Cardiac fibroblast (primary cell): ENCODE measurements around the gene CIB1.
"Not testable (repeated sequence)": the region's sequence is repeated elsewhere in the genome, so short reads cannot be mapped to it uniquely, and the experiment has no call there.

ENCODE experiments used
- DNase-seq, 2 donors: peaks; one replicate each; pipeline versions ENCODE4 v3.0.0 to v3.0.0-alpha.2; 2010; ENCODE audit warnings: low read depth in 2 of 2
- H3K4me3 ChIP-seq, 2 donors: replicated peaks in 1 of 2; 1 replicate in 1 of 2; 2 replicates in 1 of 2; pipeline ENCODE4 v1.5.1; 2011; ENCODE audit warnings: low read depth in 2 of 2, low read length in 2 of 2, mild to moderate bottlenecking in 2 of 2, moderate library complexity in 1 of 2
- TF ChIP-seq, protein P1 (sequence below): IDR thresholded peaks from one replicate; pipeline ENCODE4 v1.5.1; 2011; ENCODE audit warnings: low read depth, mild to moderate bottlenecking, low read length, inconsistent platforms

Gene CIB1

DNA sequence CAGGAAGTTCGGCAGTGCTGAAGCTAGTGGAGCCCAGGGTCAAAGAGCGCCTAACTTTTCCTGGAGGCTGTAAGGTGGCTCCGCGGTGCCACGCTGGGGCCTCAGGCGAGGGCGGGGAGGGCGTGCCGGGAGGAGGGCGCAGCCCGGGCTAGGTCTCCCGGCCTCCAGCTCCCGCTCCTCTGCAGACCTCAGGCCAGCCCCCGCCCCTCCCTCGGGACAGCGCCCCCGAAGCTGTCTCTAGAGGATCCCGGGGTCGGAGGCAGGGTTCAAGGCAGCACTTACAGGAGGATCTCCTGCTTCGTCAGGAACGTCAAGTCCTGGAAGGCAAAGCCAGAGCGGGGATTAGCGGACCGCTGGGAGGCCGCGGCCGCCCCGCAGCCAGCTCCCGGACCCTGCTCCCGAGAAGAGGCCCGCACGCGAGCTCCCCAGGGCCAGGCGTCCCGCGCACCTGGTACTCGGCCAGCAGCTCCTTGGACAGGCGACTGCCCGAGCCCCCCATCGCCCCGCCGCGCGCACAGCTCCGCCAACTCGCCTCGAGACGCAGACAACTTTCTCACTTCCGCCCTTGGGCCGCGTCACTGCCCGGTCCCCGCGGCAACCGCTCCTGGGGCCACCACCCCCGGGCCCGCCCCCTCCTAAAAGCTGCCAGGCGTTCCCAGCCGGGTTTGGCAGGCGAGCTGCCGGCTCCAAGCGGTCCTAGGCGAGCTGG, at the start of gene CIB1:
Gene CIB1, minus strand, starts transcription at position 555 of the 709 bp plus-strand sequence. Its CDS starts 56 bp downstream, at position 499.
- peak; percentile 97 to 98 for DNase-seq
- TF ChIP-seq, protein P1, sequence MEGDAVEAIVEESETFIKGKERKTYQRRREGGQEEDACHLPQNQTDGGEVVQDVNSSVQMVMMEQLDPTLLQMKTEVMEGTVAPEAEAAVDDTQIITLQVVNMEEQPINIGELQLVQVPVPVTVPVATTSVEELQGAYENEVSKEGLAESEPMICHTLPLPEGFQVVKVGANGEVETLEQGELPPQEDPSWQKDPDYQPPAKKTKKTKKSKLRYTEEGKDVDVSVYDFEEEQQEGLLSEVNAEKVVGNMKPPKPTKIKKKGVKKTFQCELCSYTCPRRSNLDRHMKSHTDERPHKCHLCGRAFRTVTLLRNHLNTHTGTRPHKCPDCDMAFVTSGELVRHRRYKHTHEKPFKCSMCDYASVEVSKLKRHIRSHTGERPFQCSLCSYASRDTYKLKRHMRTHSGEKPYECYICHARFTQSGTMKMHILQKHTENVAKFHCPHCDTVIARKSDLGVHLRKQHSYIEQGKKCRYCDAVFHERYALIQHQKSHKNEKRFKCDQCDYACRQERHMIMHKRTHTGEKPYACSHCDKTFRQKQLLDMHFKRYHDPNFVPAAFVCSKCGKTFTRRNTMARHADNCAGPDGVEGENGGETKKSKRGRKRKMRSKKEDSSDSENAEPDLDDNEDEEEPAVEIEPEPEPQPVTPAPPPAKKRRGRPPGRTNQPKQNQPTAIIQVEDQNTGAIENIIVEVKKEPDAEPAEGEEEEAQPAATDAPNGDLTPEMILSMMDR: no peak

DNA sequence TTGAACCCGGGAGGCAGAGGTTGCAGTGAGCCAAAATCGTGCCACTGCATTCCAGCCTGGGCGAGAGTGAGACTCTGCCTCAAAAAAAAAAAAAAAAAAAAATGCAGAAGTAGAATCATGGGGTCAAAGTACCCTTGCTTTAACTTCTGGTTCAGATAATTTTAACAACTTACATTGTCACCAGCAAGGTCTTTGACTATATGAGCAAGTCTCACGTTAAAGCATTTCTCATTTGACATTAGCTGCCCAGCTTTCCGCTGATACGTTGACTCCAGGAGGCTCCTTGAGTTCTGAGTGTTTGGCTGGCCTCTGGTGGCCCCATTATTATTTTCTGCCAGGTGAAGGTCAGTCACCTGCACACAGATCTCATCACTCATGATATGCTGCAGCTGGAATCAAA, 47.9 kb upstream of the CIB1 start:
- H3K4me3 ChIP-seq: not testable (repeated sequence)

More for the DNA sequence above, at the start of gene CIB1:
- peak within 1 kb of the TSS; percentile 84 to 90 for H3K4me3 ChIP-seq

DNA sequence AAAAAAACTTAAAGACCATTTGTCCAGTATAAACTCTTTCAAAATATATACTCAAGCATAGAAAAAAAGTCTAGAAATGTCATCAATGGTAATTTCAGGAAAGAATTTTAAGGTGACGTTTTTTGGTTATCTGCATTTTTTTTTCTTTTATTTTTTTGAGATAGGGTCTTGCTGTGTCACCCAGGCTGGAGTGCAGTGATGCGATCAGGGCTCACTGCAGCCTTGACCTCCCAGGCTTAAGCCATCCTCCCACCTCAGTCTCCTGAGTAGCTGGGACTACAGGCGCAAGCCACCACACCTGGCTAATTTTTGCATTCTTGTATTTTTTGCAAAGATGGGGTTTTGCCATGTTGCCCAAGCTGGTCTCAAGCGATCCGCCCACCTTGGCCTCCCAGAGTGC, 47.0 kb upstream of the CIB1 start:
- DNase-seq, H3K4me3 ChIP-seq: not testable (repeated sequence)

More for the DNA sequence above, 47.9 kb upstream of the CIB1 start:
- not testable (repeated sequence) for DNase-seq

DNA sequence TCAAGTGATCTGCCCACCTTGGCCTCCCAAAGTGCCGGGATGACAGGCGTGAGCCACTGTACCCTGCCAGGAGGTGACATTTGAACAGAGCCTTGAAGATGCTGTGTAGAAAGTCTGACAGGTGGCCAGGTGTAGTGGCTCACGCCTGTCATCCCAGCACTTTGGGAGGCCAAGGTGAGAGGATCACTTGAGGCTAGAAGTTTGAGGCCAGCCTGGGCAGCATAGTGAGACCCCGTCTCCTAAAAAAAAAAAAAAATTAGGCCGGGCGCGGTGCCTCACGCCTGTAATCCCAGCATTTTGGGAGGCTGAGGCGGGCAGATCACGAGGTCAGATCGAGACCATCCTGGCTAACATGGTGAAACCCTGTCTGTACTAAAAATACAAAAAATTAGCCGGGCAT, 44.7 kb upstream of the CIB1 start:
- not testable (repeated sequence) for DNase-seq, H3K4me3 ChIP-seq

DNA sequence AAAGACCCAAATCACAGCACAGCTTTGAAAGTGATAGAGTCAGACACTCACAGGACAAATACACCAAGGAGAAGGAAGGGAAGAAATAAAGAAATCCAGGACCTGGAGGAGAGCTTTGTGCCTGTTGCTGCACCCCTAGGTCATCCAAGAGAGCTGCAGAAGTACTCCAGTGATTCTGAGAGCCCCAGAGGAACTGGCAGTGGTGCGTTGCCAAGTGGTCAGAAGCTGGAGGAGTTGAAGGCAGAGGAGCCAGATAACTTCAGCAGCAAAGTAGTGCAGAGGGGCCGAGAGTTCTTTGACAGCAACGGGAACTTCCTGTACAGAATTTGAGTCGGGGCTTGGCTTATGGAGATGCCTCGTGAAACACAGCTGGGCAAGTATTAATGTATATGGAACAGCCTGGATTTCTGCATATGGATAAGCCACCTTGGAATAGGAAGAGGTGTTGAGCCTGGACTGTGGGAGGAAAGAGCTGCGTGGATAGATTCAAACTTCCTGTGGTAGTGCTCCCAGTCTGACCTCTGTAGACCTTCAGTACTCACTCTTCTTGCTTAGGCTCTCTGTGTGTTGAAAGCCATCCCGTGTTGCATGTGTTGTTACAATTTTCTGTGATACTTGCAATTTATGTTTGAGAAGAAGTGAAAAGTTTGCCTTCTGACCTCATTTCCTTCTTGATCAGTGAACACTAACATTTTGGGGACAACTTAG, 37.9 kb upstream of the CIB1 start:
- TF ChIP-seq, protein P1: no peak
- DNase-seq: peak in 1 of 2 donors; percentile 31
- no peak overlapping the region for H3K4me3 ChIP-seq

DNA sequence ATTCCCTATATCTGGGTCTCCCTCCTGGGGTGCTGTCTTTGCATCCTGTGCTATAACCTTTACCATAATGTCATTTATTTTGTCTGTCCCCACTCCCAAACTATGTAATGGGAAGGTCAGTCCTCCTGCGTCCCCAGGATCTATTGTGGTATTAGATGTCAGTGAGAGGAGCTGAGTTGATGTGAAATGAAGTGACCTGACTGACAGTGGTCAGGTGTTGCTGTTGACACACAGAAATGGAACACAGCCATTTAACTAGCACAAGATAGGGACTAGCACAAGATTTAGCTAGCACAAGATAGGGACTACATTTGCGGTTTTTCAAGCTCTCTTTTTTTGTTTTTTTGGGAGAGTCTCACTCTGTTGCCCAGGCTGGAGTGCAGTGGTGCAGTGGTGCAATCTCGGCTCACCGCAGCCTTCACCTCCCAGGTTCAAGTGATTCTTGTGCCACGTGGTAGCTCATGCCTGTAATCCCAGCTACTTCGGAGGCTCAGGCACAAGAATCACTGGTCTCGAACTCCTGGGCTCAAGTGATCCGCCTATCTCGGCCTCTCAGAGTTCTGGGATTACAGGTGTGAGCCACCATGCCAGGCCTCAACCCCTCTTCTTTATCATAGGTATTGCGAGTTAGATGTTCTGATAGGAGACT, 36.9 kb upstream of the CIB1 start:
- TF ChIP-seq, protein P1: no peak
- no peak overlapping the region for H3K4me3 ChIP-seq
- DNase-seq: no peak

DNA sequence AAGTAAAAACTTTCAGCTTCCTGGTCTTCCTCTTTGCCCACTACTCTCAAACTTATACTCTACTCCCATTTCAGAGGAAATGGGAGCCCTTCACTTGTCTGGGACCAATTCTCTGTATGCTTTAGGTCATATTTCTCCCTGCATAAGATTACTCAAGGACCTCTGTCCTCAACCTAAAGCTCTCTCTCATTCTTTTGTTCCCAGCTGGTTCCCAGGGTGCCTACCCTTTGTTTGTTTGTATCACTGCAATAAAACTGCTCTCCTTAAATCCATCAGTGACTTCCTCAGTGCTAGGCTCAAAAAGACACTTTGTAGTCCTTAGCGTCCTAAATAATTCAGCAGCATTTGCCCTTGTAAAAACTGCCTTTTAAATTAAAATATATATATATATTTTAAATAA, 34.7 kb upstream of the CIB1 start:
- no peak for DNase-seq
- TF ChIP-seq, protein P1: no peak
- H3K4me3 ChIP-seq: no peak overlapping the region

DNA sequence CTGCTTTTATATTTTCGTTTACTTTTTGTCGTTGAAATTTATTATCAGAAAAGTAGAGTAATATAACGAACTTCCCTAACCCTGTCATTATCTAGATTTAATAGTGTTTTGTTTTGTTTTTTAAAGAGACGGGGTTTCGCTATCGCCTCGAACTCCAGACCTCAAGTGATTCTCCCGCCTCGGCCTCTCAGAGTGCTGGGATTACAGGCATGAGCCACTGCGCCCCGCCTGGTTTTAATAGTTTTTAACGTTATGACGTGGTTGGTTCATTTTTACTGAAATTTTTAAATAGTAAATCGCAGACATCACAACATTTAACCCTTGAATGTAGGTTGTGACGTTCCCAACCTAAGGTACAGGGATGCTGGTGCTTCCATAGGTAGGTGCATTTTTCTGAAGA, 32.7 kb upstream of the CIB1 start:
- H3K4me3 ChIP-seq: peak overlapping the region; percentile 74 to 86
- DNase-seq: peak; percentile 24 to 56
- TF ChIP-seq, protein P1: no peak
